ENCODE measurements around the gene AFDN. TPM values are rescaled to one million over a fixed set of nuclear protein-coding genes. Genes with fewer than 3 reads are reported as not detected.
A peak's percentile ranks its signal among the peaks of the same experiment; 100 is the strongest.

Gene AFDN
- total and polyA plus RNA-seq, 2 donors (not counting 1 experiment from before 2014, with no cell fraction given) = 21.0 to 57.1 TPM

GRCh38 chr6:167793421-167793820, 33.3 kb upstream of the AFDN start:
- no peak for TF ChIP-seq CTCF (conservative IDR thresholded peaks at IDR 0.05 in 1 of 2, IDR thresholded peaks at IDR 0.05 in 1 of 2; ENCODE audit: low read depth in 1 of 2, low read length in 2 of 2)
- no peak for TF ChIP-seq EZH2 (IDR thresholded peaks at IDR 0.05; ENCODE audit: low read length, missing control alignments)
- no peaks in the 10 kb centered on the region for H3K9me3 ChIP-seq (ENCODE audit: control insufficient read depth, insufficient read depth, low read depth, low read length)
- no peak overlapping the region for H3K4me2 ChIP-seq (ENCODE audit: extremely low read depth, insufficient read depth, low read length)
- no peaks in the 10 kb centered on the region for H3K36me3 ChIP-seq (ENCODE audit: control insufficient read depth, insufficient read depth, low read length)
- peak in 1 of 2 donors; percentile 9 for DNase-seq (ENCODE audit: low read depth in 2 of 2)
- no peak overlapping the region for H3K9ac ChIP-seq (ENCODE audit: insufficient read depth, low read length)
- H4K20me1 ChIP-seq (ENCODE audit: control insufficient read depth, extremely low read depth, insufficient read depth, low read length) = no peaks in the 10 kb centered on the region
- H2AFZ ChIP-seq (ENCODE audit: low read length) = no peak overlapping the region
- no peak overlapping the region for H3K27ac ChIP-seq (ENCODE audit: insufficient read depth, low read length)
- no peak overlapping the region for H3K4me3 ChIP-seq (replicated peaks in 1 of 4; ENCODE audit: control extremely low read depth in 1 of 4, insufficient read depth in 1 of 4, low read depth in 3 of 4, low read length in 4 of 4)
- no peaks in the 10 kb centered on the region for H3K27me3 ChIP-seq (ENCODE audit: control insufficient read depth, insufficient read depth, low read length)
- no peaks in the 10 kb centered on the region for H3K79me2 ChIP-seq (ENCODE audit: control insufficient read depth, insufficient read depth, low read length)
- no peaks in the 10 kb centered on the region for H3K4me1 ChIP-seq (ENCODE audit: control insufficient read depth, extremely low read depth, insufficient read depth, low read length)

- no peak overlapping the region for H3K4me3 ChIP-seq (replicated peaks in 1 of 4; ENCODE audit: control extremely low read depth in 1 of 4, insufficient read depth in 1 of 4, low read depth in 3 of 4, low read length in 4 of 4)
- no peak for DNase-seq (ENCODE audit: low read depth in 2 of 2)
- no peak overlapping the region for H3K9ac ChIP-seq (ENCODE audit: insufficient read depth, low read length)
- no peaks in the 10 kb centered on the region for H3K9me3 ChIP-seq (ENCODE audit: control insufficient read depth, insufficient read depth, low read depth, low read length)
- no peak overlapping the region for H2AFZ ChIP-seq (ENCODE audit: low read length)
- no peak overlapping the region for H3K4me2 ChIP-seq (ENCODE audit: extremely low read depth, insufficient read depth, low read length)
- no peaks in the 10 kb centered on the region for H3K36me3 ChIP-seq (ENCODE audit: control insufficient read depth, insufficient read depth, low read length)
- no peaks in the 10 kb centered on the region for H3K4me1 ChIP-seq (ENCODE audit: control insufficient read depth, extremely low read depth, insufficient read depth, low read length)
- H3K27me3 ChIP-seq (ENCODE audit: control insufficient read depth, insufficient read depth, low read length) = no peaks in the 10 kb centered on the region
- H4K20me1 ChIP-seq (ENCODE audit: control insufficient read depth, extremely low read depth, insufficient read depth, low read length) = no peaks in the 10 kb centered on the region
- no peak for TF ChIP-seq CTCF (conservative IDR thresholded peaks at IDR 0.05 in 1 of 2, IDR thresholded peaks at IDR 0.05 in 1 of 2; ENCODE audit: low read depth in 1 of 2, low read length in 2 of 2)
- TF ChIP-seq EZH2 (IDR thresholded peaks at IDR 0.05; ENCODE audit: low read length, missing control alignments) = no peak
- no peaks in the 10 kb centered on the region for H3K79me2 ChIP-seq (ENCODE audit: control insufficient read depth, insufficient read depth, low read length)
- no peak overlapping the region for H3K27ac ChIP-seq (ENCODE audit: insufficient read depth, low read length)
Observed at GRCh38 chr6:167794161-167795157, 32.3 kb upstream of the AFDN start.

GRCh38 chr6:167795321-167795811, 31.3 kb upstream of the AFDN start:
- Histone ChIP-seq H3K4me3 (replicated peaks in 1 of 4; ENCODE audit: control extremely low read depth in 1 of 4, insufficient read depth in 1 of 4, low read depth in 3 of 4, low read length in 4 of 4) (no peak overlapping the region), H3K4me1 (ENCODE audit: control insufficient read depth, extremely low read depth, insufficient read depth, low read length) (no peaks in the 10 kb centered on the region), H4K20me1 (ENCODE audit: control insufficient read depth, extremely low read depth, insufficient read depth, low read length) (no peaks in the 10 kb centered on the region), H3K9ac (ENCODE audit: insufficient read depth, low read length) (no peak overlapping the region), H3K27ac (ENCODE audit: insufficient read depth, low read length) (no peak overlapping the region), H2AFZ (ENCODE audit: low read length) (no peak overlapping the region), H3K27me3 (ENCODE audit: control insufficient read depth, insufficient read depth, low read length) (no peaks in the 10 kb centered on the region), H3K9me3 (ENCODE audit: control insufficient read depth, insufficient read depth, low read depth, low read length) (no peaks in the 10 kb centered on the region), H3K4me2 (ENCODE audit: extremely low read depth, insufficient read depth, low read length) (no peak overlapping the region), H3K36me3 (ENCODE audit: control insufficient read depth, insufficient read depth, low read length) (no peaks in the 10 kb centered on the region), H3K79me2 (ENCODE audit: control insufficient read depth, insufficient read depth, low read length) (no peaks in the 10 kb centered on the region)
- TF ChIP-seq CTCF (conservative IDR thresholded peaks at IDR 0.05 in 1 of 2, IDR thresholded peaks at IDR 0.05 in 1 of 2; ENCODE audit: low read depth in 1 of 2, low read length in 2 of 2) = no peak
- no peak for TF ChIP-seq EZH2 (IDR thresholded peaks at IDR 0.05; ENCODE audit: low read length, missing control alignments)
- DNase-seq (ENCODE audit: low read depth in 2 of 2) = no peak
